ENCODE data around the gene BIRC2. TPM values are rescaled to one million over a fixed set of nuclear protein-coding genes. Genes with fewer than 3 reads are reported as not detected.
A peak's percentile ranks its signal among the peaks of the same experiment; 100 is the strongest.
"Not testable (repeated sequence)": the region's sequence is repeated elsewhere in the genome, so short reads cannot be mapped to it uniquely, and the experiment has no call there.

Gene BIRC2
- total RNA-seq: 10 to 100 TPM; 30.7 to 30.9 TPM

DNA sequence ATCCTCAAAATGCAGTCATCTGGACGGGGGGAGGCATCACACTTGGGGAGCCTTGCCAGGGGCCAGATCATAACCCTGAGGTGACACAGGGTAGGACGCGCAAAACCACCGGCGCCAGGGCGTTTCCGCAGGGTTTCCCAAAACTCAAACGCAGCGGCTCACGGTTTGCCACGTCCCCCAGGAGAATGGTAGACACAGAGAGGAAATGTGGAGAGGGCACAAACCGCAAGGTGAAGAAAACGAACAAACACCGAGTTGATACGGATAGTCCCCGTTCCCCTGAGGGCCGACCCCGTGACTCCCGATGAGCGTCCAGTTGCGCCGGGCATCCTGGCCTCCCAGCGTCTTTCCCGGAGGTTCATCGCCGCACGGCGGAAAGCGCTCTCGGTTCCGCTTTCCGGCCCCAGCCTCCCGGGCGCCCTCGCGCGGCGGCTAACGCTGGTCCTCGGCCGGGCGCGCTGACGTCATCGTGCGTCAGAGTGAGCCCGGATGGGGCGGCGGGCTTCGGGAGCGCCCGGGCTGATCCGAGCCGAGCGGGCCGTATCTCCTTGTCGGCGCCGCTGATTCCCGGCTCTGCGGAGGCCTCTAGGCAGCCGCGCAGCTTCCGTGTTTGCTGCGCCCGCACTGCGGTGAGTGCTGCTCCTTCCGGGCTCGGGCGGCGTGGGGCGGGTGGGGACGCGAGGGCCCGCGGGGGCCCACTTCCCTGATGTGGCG lies at the start of gene BIRC2:
BIRC2 (plus strand) TSS at position 467 of the 714 bp plus-strand sequence. CDS start 2,641 bp downstream, outside the sequence.
- ATAC-seq (peak; percentile 95), DNase-seq (peak; percentile 95)
- CTCF ChIA-PET: interaction anchor here (0.7 to 6.3 kb wide), 7 partner anchors 13 to 319 kb away, joined by 3 to 110 read pairs (median 7); no protein-coding TSS in a partner anchor
- H3K27ac Mint-ChIP-seq: peak within 1 kb of the TSS; percentile 97
- peaks cover 31% of the 10 kb centered on the region for H3K4me1 Mint-ChIP-seq
- peaks cover 22% of the 10 kb centered on the region for H3K36me3 Mint-ChIP-seq
- H3K9me3 Mint-ChIP-seq (ENCODE audit: low read depth): no peaks in the 10 kb centered on the region
- peak within 1 kb of the TSS; percentile 88 for H3K4me3 Mint-ChIP-seq
- no peaks in the 10 kb centered on the region for H3K27me3 Mint-ChIP-seq

DNA sequence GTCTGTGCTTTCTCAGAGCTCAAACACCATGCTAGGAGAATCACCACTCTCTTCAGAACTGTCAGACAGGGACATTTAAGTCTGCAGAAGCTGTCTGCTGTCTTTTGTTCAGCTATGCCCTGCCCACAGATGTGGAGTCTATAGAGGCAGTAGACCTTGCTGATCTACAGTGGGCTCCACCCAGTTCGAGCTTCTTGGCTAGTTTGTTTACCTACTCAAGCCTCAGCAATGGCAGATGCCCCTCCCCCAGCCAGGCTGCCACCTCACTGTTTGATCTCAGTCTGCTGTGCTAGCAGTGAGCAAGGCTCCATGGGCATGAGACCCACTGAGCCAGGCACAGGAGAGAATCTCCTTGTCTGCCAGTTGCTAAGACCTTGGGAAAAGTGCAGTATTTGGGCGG lies 46.2 kb upstream of the BIRC2 start:
- H3K9me3 Mint-ChIP-seq (ENCODE audit: low read depth): peaks cover 12% of the 10 kb centered on the region
- not testable (repeated sequence) for ATAC-seq, H3K27me3 Mint-ChIP-seq, DNase-seq, H3K4me3 Mint-ChIP-seq, H3K27ac Mint-ChIP-seq
- peaks cover 38% of the 10 kb centered on the region for H3K36me3 Mint-ChIP-seq
- CTCF ChIA-PET: interaction anchor here (0.7 to 1.4 kb wide), 5 partner anchors 9 to 312 kb away, joined by 3 to 9 read pairs (median 4); no protein-coding TSS in a partner anchor
- peaks cover 43% of the 10 kb centered on the region for H3K4me1 Mint-ChIP-seq

DNA sequence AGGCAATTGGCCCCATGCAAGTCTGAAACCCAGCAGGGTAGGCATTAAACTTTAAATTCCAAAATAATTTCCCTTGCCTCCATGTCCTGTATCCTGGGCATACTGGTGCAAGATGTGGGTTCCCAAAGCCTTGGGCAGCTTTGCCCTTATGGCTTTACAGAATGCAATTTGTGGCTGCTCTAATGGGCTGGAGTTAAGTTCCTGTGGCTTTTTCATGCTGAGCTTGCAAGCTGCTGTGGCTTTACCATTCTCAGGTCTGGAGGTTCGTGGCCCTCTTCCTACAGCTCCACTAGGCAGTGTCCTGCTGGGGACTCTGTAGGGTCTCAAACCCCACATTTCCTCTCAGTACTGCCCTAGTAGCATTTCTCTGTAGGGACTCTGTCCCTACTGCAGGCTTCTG lies 44.8 kb upstream of the BIRC2 start:
- CTCF ChIA-PET: interaction anchor here (1.1 to 1.3 kb wide), 2 partner anchors 8 to 9 kb away, joined by 4 to 9 read pairs; no protein-coding TSS in a partner anchor

DNA sequence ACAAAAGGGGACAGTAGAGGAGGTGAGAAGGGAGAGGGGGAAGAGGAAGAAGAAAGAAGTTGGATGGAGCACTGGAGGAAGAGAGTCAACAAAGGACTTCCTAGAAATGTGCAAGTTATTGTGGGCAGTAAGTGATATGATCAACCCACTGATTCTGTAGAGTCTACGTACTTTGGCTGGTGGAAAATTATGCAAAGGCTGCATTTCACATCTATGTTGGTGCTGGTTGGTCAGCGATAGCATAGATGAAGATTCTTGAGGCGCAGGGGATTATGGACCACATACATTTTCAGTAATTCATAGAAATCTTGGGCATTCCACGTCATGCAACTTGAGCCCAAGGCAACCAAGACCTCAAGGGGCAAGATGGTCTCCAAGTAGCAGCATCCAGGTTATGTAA lies 42.3 kb upstream of the BIRC2 start:
- Mint-ChIP-seq H3K27me3 (no peaks in the 10 kb centered on the region), H3K27ac (peak overlapping the region; percentile 62), H3K36me3 (peaks cover 32% of the 10 kb centered on the region), H3K4me3 (peak overlapping the region; percentile 3), H3K9me3 (ENCODE audit: low read depth) (peaks cover 15% of the 10 kb centered on the region), H3K4me1 (peaks cover 61% of the 10 kb centered on the region)
- ATAC-seq: peak; percentile 37
- CTCF ChIA-PET: no interaction called here
- DNase-seq: no peak

More for the DNA sequence above, 44.8 kb upstream of the BIRC2 start:
- Mint-ChIP-seq H3K4me1 (peaks cover 56% of the 10 kb centered on the region), H3K27ac (no peak overlapping the region), H3K36me3 (peaks cover 35% of the 10 kb centered on the region), H3K9me3 (ENCODE audit: low read depth) (peaks cover 12% of the 10 kb centered on the region), H3K4me3 (no peak overlapping the region), H3K27me3 (no peaks in the 10 kb centered on the region)
- ATAC-seq (no peak), DNase-seq (no peak)

DNA sequence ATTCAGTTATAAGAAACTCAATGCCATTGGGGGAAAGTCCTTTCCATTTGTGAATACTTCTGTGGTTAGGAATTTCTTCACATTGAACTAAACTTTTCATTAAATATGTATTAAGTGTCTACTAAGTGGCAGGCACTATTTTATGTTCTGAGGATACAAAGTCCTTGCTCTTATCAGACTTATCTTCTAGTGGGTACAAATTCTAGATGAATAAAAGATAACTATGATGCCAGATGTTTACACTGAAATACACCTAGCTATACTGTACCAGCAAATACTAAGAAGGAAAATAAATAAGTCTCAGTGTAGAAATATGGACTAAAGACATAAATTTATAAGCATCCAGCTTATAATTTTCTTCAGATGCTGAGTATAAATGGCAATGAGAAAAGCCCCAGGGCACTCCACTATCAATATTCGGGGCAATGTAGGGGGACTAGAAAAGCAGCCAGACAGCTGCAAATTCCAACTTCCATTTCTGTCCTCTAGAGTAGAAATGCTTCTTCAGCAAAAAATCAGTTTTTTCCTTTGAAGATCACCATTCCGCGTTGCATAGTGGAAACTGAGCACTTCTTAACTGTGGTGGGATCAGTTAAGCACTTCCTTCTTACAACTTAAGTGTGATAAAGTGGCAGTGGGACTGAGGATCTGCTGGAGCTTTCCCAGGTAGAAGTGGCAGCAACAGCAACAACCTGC lies 41.5 kb upstream of the BIRC2 start:
- CTCF ChIA-PET: interaction anchor here (0.8 to 3.7 kb wide), 7 partner anchors 10 to 307 kb away, joined by 3 to 41 read pairs (median 3); no protein-coding TSS in a partner anchor
- ATAC-seq (peak; percentile 30), DNase-seq (no peak)
- Mint-ChIP-seq H3K9me3 (ENCODE audit: low read depth) (peaks cover 16% of the 10 kb centered on the region), H3K36me3 (peaks cover 27% of the 10 kb centered on the region), H3K27ac (peak overlapping the region; percentile 58), H3K27me3 (no peaks in the 10 kb centered on the region), H3K4me1 (peaks cover 57% of the 10 kb centered on the region), H3K4me3 (no peak overlapping the region)

DNA sequence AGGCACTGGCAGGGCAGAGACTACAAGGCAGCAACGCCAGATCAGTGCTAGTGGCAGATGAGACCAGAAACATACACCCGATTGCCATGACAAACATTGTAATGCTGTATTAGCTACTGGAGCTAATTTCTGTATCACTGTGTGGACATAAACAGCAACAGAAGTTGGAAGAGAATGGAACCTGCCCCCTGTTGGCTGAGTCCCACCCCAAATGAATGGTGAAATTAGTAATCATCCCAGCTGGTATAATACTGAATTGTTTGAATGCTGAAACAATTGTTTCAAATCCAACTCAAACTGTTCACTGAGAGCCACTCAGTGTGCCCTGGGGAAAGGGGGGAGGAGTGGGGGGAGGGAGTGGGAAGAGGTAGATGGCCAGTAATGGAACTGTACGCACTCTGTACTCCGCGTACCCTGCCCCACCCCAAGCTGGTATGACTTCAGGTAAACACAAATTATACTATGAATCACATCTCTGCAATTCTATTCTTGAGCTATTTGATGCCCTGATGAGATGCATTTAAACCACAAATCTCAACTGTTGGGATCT lies 40.9 kb upstream of the BIRC2 start:
- Mint-ChIP-seq H3K27me3 (no peaks in the 10 kb centered on the region), H3K4me3 (no peak overlapping the region), H3K4me1 (peaks cover 57% of the 10 kb centered on the region), H3K27ac (peak overlapping the region; percentile 65), H3K36me3 (peaks cover 27% of the 10 kb centered on the region), H3K9me3 (ENCODE audit: low read depth) (peaks cover 16% of the 10 kb centered on the region)
- CTCF ChIA-PET: interaction anchor here (1.0 to 3.7 kb wide), 6 partner anchors 10 to 307 kb away, joined by 3 to 41 read pairs (median 4); no protein-coding TSS in a partner anchor
- ATAC-seq: peak; percentile 21
- DNase-seq: no peak

DNA sequence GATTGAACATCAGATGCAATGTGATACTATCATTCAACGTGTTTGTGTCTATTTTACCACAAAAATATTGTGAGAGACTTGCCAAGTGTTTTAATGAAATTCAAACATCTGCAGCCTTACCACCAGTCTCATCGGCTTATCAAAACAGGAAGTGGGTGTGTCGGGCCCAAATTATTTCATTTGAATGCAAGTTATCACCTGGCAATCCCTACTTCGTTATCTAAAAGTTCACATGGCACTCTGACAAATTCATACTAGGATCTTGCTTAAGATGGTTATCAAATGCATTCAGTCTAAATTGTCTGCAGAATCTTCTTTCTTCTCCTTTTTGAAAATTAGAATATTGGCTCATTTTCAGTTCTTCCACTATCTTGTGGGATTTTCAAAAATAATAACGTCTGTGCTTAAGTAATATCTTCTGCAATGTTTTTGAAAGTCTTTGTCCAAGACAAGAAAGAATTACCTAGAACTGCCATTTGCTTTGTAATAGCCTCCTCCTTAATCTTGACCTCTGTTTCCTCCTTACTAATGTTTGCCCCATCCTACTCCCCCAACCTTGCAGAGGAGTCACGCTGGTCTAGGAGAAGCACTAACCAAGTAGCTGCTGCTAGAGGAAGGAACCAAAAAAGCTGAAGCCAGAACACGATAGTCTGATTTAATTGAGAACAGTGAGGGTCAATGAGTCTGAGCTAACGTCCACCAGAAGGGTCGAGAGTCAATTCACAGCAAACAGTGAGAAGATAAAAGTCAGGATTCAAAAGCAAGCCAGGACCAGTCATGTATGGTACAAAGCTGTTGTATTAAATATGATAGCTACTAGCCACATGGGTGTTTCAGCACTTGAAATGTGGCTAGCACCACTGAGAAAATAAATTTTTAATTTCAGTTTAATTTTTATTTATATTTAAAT lies 39.9 kb upstream of the BIRC2 start:
- CTCF ChIA-PET: interaction anchor here (1.0 to 3.7 kb wide), 6 partner anchors 9 to 189 kb away, joined by 3 to 41 read pairs (median 4); no protein-coding TSS in a partner anchor
- H3K27ac Mint-ChIP-seq: peak overlapping the region; percentile 65
- H3K9me3 Mint-ChIP-seq (ENCODE audit: low read depth): peaks cover 10% of the 10 kb centered on the region
- peak overlapping the region; percentile 34 for H3K4me3 Mint-ChIP-seq
- ATAC-seq: peak; percentile 40
- peaks cover 19% of the 10 kb centered on the region for H3K36me3 Mint-ChIP-seq
- no peak for DNase-seq
- H3K4me1 Mint-ChIP-seq: peaks cover 51% of the 10 kb centered on the region
- no peaks in the 10 kb centered on the region for H3K27me3 Mint-ChIP-seq

DNA sequence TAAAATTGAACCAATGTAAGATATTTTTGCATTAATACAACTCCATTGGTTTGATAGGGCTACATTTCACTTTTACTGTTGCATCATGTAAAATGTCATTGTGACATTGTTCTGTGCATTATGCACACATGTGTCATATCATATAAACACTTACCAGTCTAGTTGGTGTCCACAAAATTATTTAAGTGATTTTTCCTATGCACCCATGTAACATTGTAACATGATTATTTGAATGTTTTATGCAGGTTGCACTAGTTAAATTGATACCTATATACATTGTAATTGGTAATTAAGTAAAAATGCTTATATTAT lies 39.3 kb upstream of the BIRC2 start:
- Mint-ChIP-seq H3K27me3 (no peaks in the 10 kb centered on the region), H3K9me3 (ENCODE audit: low read depth) (peaks cover 10% of the 10 kb centered on the region), H3K36me3 (peaks cover 19% of the 10 kb centered on the region), H3K27ac (no peak overlapping the region), H3K4me1 (peaks cover 51% of the 10 kb centered on the region), H3K4me3 (no peak overlapping the region)
- DNase-seq (no peak), ATAC-seq (no peak)
- CTCF ChIA-PET: interaction anchor here (1.0 to 3.7 kb wide), 4 partner anchors 9 to 188 kb away, joined by 3 to 41 read pairs (median 4); no protein-coding TSS in a partner anchor

DNA sequence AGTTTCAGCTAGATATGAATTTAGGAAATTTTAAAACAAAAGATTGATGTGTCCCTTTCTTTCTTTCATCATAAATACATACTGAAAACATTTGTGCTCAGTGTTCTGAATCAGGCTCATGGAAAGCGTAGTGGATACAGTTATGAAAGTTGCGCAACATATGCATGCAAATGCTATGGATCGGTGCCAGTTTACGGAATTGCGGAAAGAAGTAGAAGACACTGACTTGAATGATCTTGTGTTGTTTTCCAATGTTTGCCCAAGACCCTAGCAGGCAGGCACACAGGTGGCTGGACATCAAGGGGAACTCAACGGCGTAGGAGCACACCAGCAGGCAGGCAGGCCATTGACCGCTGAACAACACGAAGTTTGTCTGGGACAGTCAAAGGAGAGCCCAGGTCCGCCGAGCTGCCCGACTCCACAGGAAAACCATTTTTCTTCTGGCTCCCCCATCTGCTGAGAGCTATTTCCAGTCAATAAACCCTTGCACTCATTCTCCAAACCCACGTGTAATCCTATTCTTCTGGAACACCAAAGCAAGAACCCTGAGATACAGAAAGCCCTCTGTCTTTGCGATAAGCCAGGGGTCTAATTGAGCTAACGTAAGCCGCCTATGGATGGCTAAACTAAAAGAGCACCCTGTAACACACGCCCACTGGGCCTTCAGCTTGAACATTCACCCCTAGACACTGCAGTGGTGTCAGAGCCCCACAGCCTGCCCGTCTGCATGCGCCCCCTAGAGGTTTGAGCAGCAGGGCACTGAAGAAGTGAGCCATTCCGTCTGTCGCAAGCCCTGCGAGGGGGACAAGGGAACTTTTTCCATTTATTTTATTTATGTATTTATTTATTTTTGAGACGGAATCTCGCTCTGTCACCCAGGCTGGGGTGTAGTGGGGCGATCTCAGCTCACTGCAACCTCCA lies 37.1 kb upstream of the BIRC2 start:
- H3K27ac Mint-ChIP-seq: no peak overlapping the region
- peaks cover 4% of the 10 kb centered on the region for H3K9me3 Mint-ChIP-seq (ENCODE audit: low read depth)
- ATAC-seq (no peak), DNase-seq (no peak)
- CTCF ChIA-PET: interaction anchor here (1.4 to 8.0 kb wide), 4 partner anchors 8 to 32 kb away, joined by 5 to 75 read pairs (median 8); no protein-coding TSS in a partner anchor
- H3K4me1 Mint-ChIP-seq: peaks cover 53% of the 10 kb centered on the region
- H3K4me3 Mint-ChIP-seq: no peak overlapping the region
- no peaks in the 10 kb centered on the region for H3K27me3 Mint-ChIP-seq
- peaks cover 4% of the 10 kb centered on the region for H3K36me3 Mint-ChIP-seq

DNA sequence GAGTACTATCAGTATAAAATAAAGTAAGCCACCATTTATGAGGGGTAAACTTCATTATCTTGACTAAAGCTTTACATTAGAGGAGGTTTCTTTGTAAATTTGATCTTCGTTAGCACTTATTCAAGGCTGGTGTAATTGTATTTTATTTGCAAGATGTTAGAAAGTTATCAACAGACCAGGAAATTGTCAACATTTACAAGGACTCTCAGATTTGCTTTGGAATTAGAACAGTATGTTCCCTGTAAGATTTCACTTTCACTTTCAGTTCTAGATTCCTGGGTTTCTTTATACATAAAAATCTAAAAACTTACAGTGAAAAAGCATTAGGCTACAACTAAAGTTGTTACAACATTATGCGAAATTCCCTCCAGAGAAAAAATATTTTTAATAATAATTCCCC lies 34.3 kb upstream of the BIRC2 start:
- Mint-ChIP-seq H3K27ac (peak overlapping the region; percentile 68), H3K4me3 (peak overlapping the region; percentile 62), H3K4me1 (peaks cover 46% of the 10 kb centered on the region), H3K36me3 (peaks cover 3% of the 10 kb centered on the region), H3K27me3 (no peaks in the 10 kb centered on the region), H3K9me3 (ENCODE audit: low read depth) (peaks cover 4% of the 10 kb centered on the region)
- ATAC-seq (no peak), DNase-seq (no peak)
- CTCF ChIA-PET: interaction anchor here (1.0 to 8.0 kb wide), 2 partner anchors 19 to 30 kb away, joined by 3 to 75 read pairs; no protein-coding TSS in a partner anchor

DNA sequence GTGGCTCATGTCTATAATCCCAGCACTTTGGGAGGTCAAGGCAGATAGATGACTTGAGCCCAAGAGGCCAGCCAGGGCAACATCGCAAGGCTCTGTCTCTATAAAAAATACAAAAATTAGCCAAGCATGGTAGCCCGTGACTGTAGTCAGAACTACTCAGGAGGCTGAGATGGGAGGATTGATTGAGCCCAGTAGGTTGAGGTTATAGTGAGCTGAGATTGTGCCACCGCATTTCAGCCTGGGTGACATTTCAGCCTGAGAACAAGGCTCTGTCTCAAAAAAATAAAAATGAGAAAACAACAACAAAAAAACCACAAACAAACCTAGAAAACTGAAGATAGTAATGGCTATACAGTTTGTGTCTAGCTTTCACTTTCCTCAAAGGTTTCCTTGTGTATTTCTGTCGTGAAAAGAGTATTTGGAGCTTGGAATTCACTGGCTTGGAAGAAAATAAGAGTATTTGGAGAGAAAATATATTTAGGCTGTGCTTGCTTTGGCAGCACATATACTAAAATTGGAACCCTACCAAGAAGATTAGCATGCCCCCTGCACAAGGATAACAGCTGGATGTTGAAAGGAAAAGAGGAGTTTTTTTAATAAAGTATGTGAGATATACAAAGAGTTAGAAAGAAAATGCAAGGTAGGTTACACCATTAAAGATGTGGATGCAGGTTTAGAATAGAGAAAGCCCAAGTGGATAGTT lies 33.6 kb upstream of the BIRC2 start:
- H3K36me3 Mint-ChIP-seq: peaks cover 6% of the 10 kb centered on the region
- peak overlapping the region; percentile 62 for H3K4me3 Mint-ChIP-seq
- DNase-seq: no peak
- H3K4me1 Mint-ChIP-seq: peaks cover 45% of the 10 kb centered on the region
- CTCF ChIA-PET: interaction anchor here (0.8 to 8.0 kb wide), 6 partner anchors 10 to 25 kb away, joined by 3 to 75 read pairs (median 4); no protein-coding TSS in a partner anchor
- peak overlapping the region; percentile 88 for H3K27ac Mint-ChIP-seq
- peaks cover 4% of the 10 kb centered on the region for H3K9me3 Mint-ChIP-seq (ENCODE audit: low read depth)
- no peaks in the 10 kb centered on the region for H3K27me3 Mint-ChIP-seq
- no peak for ATAC-seq

Data from activated CD8-positive, alpha-beta memory T cell treated with anti-CD3 and anti-CD28 coated beads, Interleukin-2, amount 10 ng/mL, durations not matched to agents 7 days and 5 days (primary cell).